ENCODE measurements around the gene HCN4.

DNA sequence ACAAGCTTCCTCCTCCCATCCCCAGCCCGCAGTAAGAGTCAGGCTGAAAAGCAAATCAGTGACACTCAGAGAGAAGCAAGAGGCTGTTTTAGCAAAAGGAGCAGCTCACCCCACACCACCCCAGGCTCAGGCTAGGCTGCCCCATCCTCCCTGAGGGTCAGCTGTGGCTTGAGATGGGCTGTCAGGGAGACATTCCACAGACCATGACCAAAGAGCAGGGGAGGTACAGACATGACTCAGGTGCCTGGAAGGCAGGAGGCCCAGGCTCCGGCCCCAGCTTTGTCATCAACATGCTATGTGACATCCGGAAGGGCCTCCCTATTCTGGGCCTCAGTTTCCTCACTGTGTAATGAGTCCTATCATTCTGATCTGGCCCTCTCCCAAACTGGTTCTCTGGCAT lies 24.7 kb downstream of the HCN4 start:
- TF ChIP-seq, protein P1, sequence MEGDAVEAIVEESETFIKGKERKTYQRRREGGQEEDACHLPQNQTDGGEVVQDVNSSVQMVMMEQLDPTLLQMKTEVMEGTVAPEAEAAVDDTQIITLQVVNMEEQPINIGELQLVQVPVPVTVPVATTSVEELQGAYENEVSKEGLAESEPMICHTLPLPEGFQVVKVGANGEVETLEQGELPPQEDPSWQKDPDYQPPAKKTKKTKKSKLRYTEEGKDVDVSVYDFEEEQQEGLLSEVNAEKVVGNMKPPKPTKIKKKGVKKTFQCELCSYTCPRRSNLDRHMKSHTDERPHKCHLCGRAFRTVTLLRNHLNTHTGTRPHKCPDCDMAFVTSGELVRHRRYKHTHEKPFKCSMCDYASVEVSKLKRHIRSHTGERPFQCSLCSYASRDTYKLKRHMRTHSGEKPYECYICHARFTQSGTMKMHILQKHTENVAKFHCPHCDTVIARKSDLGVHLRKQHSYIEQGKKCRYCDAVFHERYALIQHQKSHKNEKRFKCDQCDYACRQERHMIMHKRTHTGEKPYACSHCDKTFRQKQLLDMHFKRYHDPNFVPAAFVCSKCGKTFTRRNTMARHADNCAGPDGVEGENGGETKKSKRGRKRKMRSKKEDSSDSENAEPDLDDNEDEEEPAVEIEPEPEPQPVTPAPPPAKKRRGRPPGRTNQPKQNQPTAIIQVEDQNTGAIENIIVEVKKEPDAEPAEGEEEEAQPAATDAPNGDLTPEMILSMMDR (IDR thresholded peaks at IDR 0.05; ENCODE audit: poor library complexity), result no peak
- no peak for TF ChIP-seq EZH2 (IDR thresholded peaks at IDR 0.05; ENCODE audit: borderline replicate concordance)
